IPS-20b (cell line): ENCODE data around the gene SLC37A1.

Experiments used
- H3K27ac ChIP-seq: one replicate; pipeline ENCODE4 v1.5.1; 2013; ENCODE audit warnings: low read length
- H3K27me3 ChIP-seq: 2 replicates; pipeline ENCODE4 v1.6.1; 2013; ENCODE audit warnings: mild to moderate bottlenecking, low read length, inconsistent platforms; ENCODE audit not compliant: insufficient read depth
- H3K36me3 ChIP-seq: 2 replicates; pipeline ENCODE4 v1.6.1; 2013; ENCODE audit warnings: low read depth, mild to moderate bottlenecking, inconsistent platforms, low read length, moderate library complexity; ENCODE audit not compliant: insufficient read depth
- H3K4me1 ChIP-seq: 2 replicates; pipeline ENCODE4 v1.6.1; 2013; ENCODE audit warnings: mild to moderate bottlenecking, control low read depth, inconsistent platforms, low read length, moderate library complexity; ENCODE audit not compliant: insufficient read depth
- H3K4me3 ChIP-seq: 2 replicates; pipeline ENCODE4 v1.5.1; 2013; ENCODE audit warnings: mild to moderate bottlenecking, low read length, inconsistent platforms
- H3K9ac ChIP-seq: 2 replicates; pipeline ENCODE4 v1.6.1; 2013; ENCODE audit warnings: low read depth, mild to moderate bottlenecking, inconsistent platforms, low read length, moderate library complexity
- H3K9me3 ChIP-seq: 2 replicates; pipeline ENCODE4 v1.6.1; 2013; ENCODE audit warnings: mild to moderate bottlenecking, low read depth, low read length, inconsistent platforms; ENCODE audit not compliant: insufficient read depth

Gene SLC37A1

DNA sequence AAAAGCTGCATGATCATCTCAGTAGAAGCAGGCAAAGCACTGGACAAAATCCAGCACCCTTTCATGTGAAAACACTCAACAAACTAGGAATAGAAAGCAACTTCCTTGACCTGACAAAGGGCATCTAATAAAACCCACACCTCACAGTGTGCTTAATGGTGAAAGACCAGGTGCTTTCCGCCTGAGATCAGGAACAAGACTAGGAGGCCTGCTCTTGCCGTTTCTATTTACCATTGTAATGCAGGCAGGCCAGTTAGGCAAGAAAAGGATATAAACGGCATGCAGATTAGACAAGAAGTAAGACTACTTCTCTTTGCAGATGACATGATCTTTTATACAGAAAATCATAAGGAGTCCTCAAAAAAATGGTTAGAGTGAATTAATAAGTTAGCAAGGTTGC, 37.2 kb downstream of the SLC37A1 start:
- Histone ChIP-seq H3K27ac (no peak overlapping the region), H3K4me1 (peaks cover 4% of the 10 kb centered on the region; the same call in 1 of the 2 replicates), H3K9ac (no peak overlapping the region), H3K4me3 (no peak overlapping the region), H3K9me3 (no peaks in the 10 kb centered on the region), H3K27me3 (no peaks in the 10 kb centered on the region), H3K36me3 (peaks cover 26% of the 10 kb centered on the region)

GRCh38 chr21:42552407-42553336, 39.0 kb downstream of the SLC37A1 start:
- Histone ChIP-seq H3K9ac (no peak overlapping the region), H3K4me3 (no peak overlapping the region), H3K9me3 (no peaks in the 10 kb centered on the region), H3K27ac (no peak overlapping the region), H3K4me1 (peaks cover 4% of the 10 kb centered on the region; the same call in 1 of the 2 replicates), H3K27me3 (no peaks in the 10 kb centered on the region), H3K36me3 (peaks cover 16% of the 10 kb centered on the region; the same call in 1 of the 2 replicates)

DNA sequence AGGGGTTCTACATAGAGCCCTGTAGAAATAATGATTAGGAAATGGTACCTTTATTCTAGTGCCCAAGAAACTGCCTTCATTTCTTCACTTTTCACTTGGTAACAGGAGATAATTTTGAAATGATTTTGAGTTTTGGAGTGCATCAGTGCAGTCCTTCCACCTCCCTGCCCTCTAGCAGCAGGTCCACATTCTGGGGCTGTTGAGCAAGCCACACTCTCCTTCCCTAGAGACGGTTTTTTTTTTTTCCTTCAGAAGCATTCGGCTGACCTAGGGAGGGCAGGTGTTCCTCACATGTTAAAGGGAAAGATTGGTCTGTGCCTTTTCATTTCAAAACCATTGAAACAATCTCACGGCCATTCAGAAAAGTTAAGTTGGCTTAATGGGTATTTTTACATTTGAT, 39.8 kb downstream of the SLC37A1 start:
- no peaks in the 10 kb centered on the region for H3K27me3 ChIP-seq
- peaks cover 14% of the 10 kb centered on the region; the same call in 1 of the 2 replicates for H3K36me3 ChIP-seq
- no peak overlapping the region for H3K27ac ChIP-seq
- peaks cover 4% of the 10 kb centered on the region; the same call in 1 of the 2 replicates for H3K4me1 ChIP-seq
- H3K9ac ChIP-seq, result no peak overlapping the region
- no peaks in the 10 kb centered on the region for H3K9me3 ChIP-seq
- H3K4me3 ChIP-seq, result no peak overlapping the region

DNA sequence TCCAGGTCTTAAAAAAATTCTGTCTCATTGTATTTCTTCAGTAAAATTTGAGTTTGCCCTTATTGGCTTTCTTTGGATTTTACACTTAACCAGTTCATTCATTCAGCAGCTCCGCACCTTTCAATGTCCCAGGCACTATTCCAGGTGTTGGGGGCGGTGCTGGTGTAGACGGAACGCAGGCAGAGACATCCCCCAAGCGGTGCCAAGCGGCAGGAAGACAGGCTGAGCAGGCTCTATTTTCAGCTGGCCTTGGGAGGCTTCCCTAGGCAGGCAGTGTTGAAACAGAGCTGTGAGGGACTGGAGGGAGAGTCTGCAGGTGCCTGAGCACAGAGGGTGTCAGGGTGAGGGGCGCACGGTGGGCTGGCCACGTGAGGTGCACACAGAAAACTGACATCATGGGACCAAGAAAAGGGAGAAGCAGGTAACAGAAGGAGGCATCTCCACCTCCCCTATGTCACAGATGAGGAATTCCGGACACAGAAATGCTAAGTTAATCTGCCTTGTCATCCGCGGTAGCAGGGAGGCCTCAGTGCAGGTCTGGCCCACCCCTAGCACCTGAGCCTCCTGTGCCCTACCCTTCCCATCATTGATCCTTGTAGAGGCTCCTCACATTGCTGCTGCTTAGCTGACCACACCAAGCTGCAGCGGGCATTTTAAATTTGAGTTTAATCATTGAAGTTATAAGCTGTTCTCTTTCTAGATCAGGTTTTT, 40.8 kb downstream of the SLC37A1 start:
- Histone ChIP-seq H3K27me3 (no peaks in the 10 kb centered on the region), H3K4me1 (peaks cover 4% of the 10 kb centered on the region; the same call in 1 of the 2 replicates), H3K4me3 (no peak overlapping the region), H3K36me3 (peaks cover 13% of the 10 kb centered on the region; the same call in 1 of the 2 replicates), H3K9me3 (no peaks in the 10 kb centered on the region), H3K27ac (no peak overlapping the region), H3K9ac (0 out of 2 replicates have a peak overlapping the region, but pooled peaks have one; percentile 10)

DNA sequence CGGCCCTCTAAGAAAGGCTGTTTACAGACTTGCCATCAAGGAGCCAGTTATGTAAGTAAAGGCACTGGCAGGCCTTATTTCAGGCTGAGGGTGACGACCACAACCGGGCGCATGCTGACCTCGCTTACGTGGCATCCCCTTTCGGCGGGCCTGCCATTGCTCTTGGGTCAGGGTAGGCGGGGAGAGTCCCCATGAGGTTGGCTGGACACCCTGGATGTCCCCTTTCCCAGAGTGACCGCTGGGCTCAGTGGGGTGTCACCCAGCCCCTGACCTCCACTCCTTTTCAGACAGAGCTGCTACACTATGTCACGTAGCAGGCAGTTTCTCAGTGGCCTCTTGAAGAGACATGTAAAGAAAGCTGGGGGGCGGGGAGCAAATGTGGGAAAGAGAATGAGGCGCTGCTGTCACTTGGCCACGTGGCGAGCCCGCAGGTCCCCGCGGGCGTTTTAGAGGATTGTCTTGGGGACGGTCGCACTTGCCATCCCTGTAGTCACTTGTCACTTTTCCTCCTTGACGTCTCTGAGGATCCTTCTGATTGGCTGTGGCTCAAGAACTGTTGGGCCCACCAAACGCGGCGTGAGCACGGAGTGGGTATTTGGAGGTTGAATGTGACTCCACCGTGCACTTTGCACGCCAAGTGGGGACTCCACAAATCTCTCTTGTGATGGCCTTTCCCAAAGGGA, 42.2 kb downstream of the SLC37A1 start:
- Histone ChIP-seq H3K27ac (no peak overlapping the region), H3K4me1 (peaks cover 4% of the 10 kb centered on the region; the same call in 1 of the 2 replicates), H3K4me3 (no peak overlapping the region), H3K36me3 (peaks cover 13% of the 10 kb centered on the region; the same call in 1 of the 2 replicates), H3K9me3 (no peaks in the 10 kb centered on the region), H3K9ac (no peak overlapping the region), H3K27me3 (no peaks in the 10 kb centered on the region)

DNA sequence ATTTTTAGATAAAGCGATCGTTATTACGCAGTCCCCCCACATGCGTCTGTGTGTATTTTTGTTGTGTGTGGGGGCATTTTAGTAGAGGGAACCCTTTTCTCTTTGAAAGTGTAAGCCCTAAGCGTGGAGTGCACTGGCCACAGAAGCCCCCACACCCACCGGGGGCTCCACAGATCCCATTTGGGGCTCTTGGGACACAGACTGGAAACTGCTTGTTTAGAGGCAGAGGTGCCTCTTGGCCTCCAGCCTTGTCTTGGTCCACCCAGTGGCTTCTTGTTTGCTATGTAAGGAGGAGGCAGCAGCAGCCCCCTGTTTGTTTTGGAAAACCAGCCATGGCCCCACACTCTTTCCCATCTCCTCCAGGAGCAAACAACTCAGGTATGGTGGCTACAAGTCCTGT, 42.8 kb downstream of the SLC37A1 start:
- peaks cover 4% of the 10 kb centered on the region; the same call in 1 of the 2 replicates for H3K4me1 ChIP-seq
- H3K4me3 ChIP-seq, result no peak overlapping the region
- no peaks in the 10 kb centered on the region for H3K9me3 ChIP-seq
- peaks cover 16% of the 10 kb centered on the region for H3K36me3 ChIP-seq
- no peak overlapping the region for H3K9ac ChIP-seq
- H3K27ac ChIP-seq, result no peak overlapping the region
- no peaks in the 10 kb centered on the region for H3K27me3 ChIP-seq

DNA sequence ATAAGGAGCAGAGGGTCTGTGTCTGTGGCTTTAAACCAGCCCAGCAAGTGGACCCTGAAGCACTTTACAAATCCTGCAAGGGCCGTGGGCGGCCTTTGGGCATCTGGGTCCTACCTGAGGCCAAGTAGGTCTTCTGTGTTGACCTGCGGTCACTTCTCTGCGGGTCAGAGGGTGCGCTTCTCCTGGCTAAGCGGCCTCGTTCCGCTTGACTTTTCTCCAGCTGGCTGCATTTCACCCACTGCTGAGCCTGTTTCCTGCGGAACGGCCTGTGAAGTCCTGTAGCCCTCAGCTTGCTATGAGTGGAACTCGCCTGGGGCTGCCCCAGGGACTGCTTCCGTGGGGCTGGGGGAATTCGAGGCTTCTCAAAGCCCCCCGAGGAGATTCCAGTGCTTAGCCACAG, 43.3 kb downstream of the SLC37A1 start:
- Histone ChIP-seq H3K9ac (no peak overlapping the region), H3K27me3 (no peaks in the 10 kb centered on the region), H3K4me3 (no peak overlapping the region)

DNA sequence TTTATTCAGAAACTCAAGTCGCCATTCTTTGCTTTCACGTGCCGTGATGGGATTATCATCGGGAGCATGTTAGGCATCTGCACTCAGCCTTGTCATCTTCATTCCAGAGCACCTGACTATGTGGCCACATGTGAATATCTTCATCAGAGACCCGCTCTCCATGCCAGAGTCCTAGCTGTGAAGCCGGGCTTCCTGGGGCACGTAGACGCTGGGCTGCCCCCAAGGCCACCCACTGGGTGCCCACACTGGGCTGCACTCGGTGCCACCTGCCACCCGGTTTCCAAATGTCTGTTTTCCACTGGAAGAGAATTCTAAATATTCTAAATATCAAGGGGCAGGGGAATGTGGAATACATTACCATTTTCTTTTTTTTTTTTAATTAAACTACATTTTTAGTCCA, 43.8 kb downstream of the SLC37A1 start:
- Histone ChIP-seq H3K27me3 (no peaks in the 10 kb centered on the region), H3K36me3 (peaks cover 18% of the 10 kb centered on the region), H3K4me3 (no peak overlapping the region), H3K9ac (no peak overlapping the region), H3K27ac (no peak overlapping the region), H3K4me1 (peaks cover 4% of the 10 kb centered on the region; the same call in 1 of the 2 replicates), H3K9me3 (no peaks in the 10 kb centered on the region)

More for the DNA sequence above, 43.3 kb downstream of the SLC37A1 start:
- Histone ChIP-seq H3K9me3 (no peaks in the 10 kb centered on the region), H3K4me1 (peaks cover 4% of the 10 kb centered on the region; the same call in 1 of the 2 replicates), H3K27ac (no peak overlapping the region), H3K36me3 (peaks cover 18% of the 10 kb centered on the region)

- no peaks in the 10 kb centered on the region for H3K9me3 ChIP-seq
- peaks cover 4% of the 10 kb centered on the region; the same call in 1 of the 2 replicates for H3K4me1 ChIP-seq
- no peak overlapping the region for H3K4me3 ChIP-seq
- peaks cover 20% of the 10 kb centered on the region for H3K36me3 ChIP-seq
- H3K27ac ChIP-seq, result no peak overlapping the region
- H3K27me3 ChIP-seq, result no peaks in the 10 kb centered on the region
- H3K9ac ChIP-seq, result no peak overlapping the region
Measured at GRCh38 chr21:42558368-42558767, 44.7 kb downstream of the SLC37A1 start.

DNA sequence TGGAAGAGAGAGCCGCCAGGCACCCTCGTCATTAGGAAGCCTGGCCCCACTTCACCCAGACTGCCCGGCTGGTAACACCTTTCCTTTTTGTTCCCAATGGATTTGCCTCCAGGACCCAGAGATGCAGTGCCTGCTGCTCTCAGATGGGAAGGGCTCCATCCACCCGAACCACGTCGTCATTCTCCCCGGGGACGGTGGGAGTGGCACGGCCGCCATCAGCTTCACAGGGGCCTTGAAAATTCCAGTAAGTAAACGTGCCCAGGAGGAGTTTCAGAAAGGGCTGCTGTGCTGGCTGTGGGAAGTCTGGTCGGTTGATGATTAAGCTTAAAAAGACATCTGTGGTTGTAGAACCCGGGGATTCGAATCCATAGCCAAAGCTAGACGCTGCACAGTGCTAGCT, 45.2 kb downstream of the SLC37A1 start:
- H3K27ac ChIP-seq, result no peak overlapping the region
- H3K9ac ChIP-seq, result no peak overlapping the region
- peaks cover under 1% of the 10 kb centered on the region; the same call in 1 of the 2 replicates for H3K4me1 ChIP-seq
- no peaks in the 10 kb centered on the region for H3K9me3 ChIP-seq
- peaks cover 25% of the 10 kb centered on the region for H3K36me3 ChIP-seq
- H3K4me3 ChIP-seq, result no peak overlapping the region
- no peaks in the 10 kb centered on the region for H3K27me3 ChIP-seq

DNA sequence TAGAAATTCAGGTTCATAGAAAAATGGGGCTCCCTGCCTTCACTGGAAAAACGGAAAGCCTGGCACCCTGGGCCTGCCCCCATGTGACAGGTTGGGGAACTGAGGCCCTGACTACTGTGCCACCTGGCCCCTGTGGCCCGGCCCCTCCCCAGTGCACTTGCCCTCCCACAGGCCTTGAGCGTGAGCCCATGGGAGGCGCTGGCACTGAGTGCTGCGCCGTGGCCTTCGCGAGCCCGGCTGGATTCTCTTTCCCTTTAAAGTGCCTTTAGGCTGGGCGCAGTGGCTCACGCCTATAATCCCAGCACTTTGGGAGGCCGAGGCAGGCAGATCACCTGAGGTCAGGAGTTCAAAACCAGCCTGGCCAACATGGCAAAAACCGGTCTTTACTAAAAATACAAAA, 45.7 kb downstream of the SLC37A1 start:
- no peaks in the 10 kb centered on the region for H3K4me1 ChIP-seq
- no peak overlapping the region for H3K9ac ChIP-seq
- no peak overlapping the region for H3K4me3 ChIP-seq

More for the DNA sequence above, 45.7 kb downstream of the SLC37A1 start:
- no peaks in the 10 kb centered on the region for H3K9me3 ChIP-seq
- no peak overlapping the region for H3K27ac ChIP-seq
- H3K27me3 ChIP-seq, result no peaks in the 10 kb centered on the region
- H3K36me3 ChIP-seq, result peaks cover 23% of the 10 kb centered on the region
